Liver (tissue), 3 donors: ENCODE results near the gene LPAR1.

Experiments
- FOXA1 ChIP-seq: IDR thresholded peaks from 2 replicates; pipeline ENCODE4 v1.6.1; 2016; ENCODE audit warnings: antibody characterized with exemption
- GABPA ChIP-seq, 2 donors: IDR thresholded peaks in 1 of 2; conservative IDR thresholded peaks in 1 of 2; 2 replicates each; pipeline ENCODE4 v1.6.1; 2016; ENCODE audit warnings: antibody characterized with exemption in 2 of 2, mild to moderate bottlenecking in 1 of 2, moderate library complexity in 1 of 2
- HNF4A ChIP-seq, 2 donors: conservative IDR thresholded peaks; 2 replicates each; pipeline ENCODE4 v1.6.1; 2016; ENCODE audit warnings: antibody characterized with exemption in 2 of 2, mild to moderate bottlenecking in 2 of 2
- RAD21 ChIP-seq, 2 donors: IDR thresholded peaks; 2 replicates each; pipeline ENCODE4 v1.6.1; 2016; ENCODE audit warnings: antibody characterized with exemption in 2 of 2, mild to moderate bottlenecking in 2 of 2
- SP1 ChIP-seq: IDR thresholded peaks from 2 replicates; pipeline ENCODE4 v1.6.1; 2018; ENCODE audit warnings: antibody characterized with exemption, mild to moderate bottlenecking
- TAF1 ChIP-seq: conservative IDR thresholded peaks from 2 replicates; pipeline ENCODE4 v1.6.1; 2016; ENCODE audit warnings: antibody characterized with exemption, mild to moderate bottlenecking
- YY1 ChIP-seq: IDR thresholded peaks from 2 replicates; pipeline ENCODE4 v1.6.1; 2016; ENCODE audit warnings: antibody characterized with exemption, mild to moderate bottlenecking
- TF ChIP-seq, protein P1 (sequence below): fragments of 150-350 bp; IDR thresholded peaks from 2 replicates; pipeline ENCODE4 v1.5.1; 2017; ENCODE audit warnings: improper control_type of control experiment, low read depth, low read length; ENCODE audit not compliant: missing input control
- TF ChIP-seq, protein P2 (sequence below): IDR thresholded peaks from 2 replicates; pipeline ENCODE4 v1.6.1; 2016; ENCODE audit warnings: antibody characterized with exemption
- TF ChIP-seq, protein P3 (sequence below): IDR thresholded peaks from 2 replicates; pipeline ENCODE4 v1.6.1; 2016; ENCODE audit warnings: antibody characterized with exemption, mild to moderate bottlenecking
- donor health status: healthy.
- donor health status: healthy.

DNA sequence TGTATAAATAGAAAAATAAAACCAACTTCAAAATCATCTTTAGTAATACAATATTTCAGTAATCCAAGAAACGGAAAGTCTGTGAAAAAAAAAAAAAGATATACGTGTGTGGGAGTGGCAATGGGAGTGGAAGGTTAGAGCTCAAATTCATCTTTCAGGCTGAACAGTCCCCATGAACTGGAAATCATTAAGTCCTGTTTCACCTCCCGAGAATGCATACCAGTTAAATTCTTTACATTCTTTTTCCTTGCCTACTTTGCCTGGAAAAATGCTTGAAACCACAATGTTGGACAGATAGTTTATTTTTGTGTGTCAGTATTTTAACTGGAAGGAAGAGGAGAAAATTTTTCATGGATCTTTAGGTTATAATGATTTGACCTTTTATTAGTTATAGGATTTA is 202.9 kb downstream of the LPAR1 start:
- TF ChIP-seq, protein P1, sequence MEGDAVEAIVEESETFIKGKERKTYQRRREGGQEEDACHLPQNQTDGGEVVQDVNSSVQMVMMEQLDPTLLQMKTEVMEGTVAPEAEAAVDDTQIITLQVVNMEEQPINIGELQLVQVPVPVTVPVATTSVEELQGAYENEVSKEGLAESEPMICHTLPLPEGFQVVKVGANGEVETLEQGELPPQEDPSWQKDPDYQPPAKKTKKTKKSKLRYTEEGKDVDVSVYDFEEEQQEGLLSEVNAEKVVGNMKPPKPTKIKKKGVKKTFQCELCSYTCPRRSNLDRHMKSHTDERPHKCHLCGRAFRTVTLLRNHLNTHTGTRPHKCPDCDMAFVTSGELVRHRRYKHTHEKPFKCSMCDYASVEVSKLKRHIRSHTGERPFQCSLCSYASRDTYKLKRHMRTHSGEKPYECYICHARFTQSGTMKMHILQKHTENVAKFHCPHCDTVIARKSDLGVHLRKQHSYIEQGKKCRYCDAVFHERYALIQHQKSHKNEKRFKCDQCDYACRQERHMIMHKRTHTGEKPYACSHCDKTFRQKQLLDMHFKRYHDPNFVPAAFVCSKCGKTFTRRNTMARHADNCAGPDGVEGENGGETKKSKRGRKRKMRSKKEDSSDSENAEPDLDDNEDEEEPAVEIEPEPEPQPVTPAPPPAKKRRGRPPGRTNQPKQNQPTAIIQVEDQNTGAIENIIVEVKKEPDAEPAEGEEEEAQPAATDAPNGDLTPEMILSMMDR = no peak
- TF ChIP-seq HNF4A (conservative IDR thresholded peaks at IDR 0.05) (no peak), GABPA (IDR thresholded peaks at IDR 0.05 in 1 of 2, conservative IDR thresholded peaks at IDR 0.05 in 1 of 2) (no peak), YY1 (no peak), FOXA1 (no peak), RAD21 (IDR thresholded peaks at IDR 0.05) (no peak), TAF1 (no peak), SP1 (no peak)
- TF ChIP-seq, protein P2, sequence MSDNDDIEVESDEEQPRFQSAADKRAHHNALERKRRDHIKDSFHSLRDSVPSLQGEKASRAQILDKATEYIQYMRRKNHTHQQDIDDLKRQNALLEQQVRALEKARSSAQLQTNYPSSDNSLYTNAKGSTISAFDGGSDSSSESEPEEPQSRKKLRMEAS = no peak
- TF ChIP-seq, protein P3, sequence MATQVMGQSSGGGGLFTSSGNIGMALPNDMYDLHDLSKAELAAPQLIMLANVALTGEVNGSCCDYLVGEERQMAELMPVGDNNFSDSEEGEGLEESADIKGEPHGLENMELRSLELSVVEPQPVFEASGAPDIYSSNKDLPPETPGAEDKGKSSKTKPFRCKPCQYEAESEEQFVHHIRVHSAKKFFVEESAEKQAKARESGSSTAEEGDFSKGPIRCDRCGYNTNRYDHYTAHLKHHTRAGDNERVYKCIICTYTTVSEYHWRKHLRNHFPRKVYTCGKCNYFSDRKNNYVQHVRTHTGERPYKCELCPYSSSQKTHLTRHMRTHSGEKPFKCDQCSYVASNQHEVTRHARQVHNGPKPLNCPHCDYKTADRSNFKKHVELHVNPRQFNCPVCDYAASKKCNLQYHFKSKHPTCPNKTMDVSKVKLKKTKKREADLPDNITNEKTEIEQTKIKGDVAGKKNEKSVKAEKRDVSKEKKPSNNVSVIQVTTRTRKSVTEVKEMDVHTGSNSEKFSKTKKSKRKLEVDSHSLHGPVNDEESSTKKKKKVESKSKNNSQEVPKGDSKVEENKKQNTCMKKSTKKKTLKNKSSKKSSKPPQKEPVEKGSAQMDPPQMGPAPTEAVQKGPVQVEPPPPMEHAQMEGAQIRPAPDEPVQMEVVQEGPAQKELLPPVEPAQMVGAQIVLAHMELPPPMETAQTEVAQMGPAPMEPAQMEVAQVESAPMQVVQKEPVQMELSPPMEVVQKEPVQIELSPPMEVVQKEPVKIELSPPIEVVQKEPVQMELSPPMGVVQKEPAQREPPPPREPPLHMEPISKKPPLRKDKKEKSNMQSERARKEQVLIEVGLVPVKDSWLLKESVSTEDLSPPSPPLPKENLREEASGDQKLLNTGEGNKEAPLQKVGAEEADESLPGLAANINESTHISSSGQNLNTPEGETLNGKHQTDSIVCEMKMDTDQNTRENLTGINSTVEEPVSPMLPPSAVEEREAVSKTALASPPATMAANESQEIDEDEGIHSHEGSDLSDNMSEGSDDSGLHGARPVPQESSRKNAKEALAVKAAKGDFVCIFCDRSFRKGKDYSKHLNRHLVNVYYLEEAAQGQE = no peak
